Measurements from ENCODE around the gene RAD51B.
"Not testable (repeated sequence)": the region's sequence is repeated elsewhere in the genome, so short reads cannot be mapped to it uniquely, and the experiment has no call there.

The RAD51B gene

DNA sequence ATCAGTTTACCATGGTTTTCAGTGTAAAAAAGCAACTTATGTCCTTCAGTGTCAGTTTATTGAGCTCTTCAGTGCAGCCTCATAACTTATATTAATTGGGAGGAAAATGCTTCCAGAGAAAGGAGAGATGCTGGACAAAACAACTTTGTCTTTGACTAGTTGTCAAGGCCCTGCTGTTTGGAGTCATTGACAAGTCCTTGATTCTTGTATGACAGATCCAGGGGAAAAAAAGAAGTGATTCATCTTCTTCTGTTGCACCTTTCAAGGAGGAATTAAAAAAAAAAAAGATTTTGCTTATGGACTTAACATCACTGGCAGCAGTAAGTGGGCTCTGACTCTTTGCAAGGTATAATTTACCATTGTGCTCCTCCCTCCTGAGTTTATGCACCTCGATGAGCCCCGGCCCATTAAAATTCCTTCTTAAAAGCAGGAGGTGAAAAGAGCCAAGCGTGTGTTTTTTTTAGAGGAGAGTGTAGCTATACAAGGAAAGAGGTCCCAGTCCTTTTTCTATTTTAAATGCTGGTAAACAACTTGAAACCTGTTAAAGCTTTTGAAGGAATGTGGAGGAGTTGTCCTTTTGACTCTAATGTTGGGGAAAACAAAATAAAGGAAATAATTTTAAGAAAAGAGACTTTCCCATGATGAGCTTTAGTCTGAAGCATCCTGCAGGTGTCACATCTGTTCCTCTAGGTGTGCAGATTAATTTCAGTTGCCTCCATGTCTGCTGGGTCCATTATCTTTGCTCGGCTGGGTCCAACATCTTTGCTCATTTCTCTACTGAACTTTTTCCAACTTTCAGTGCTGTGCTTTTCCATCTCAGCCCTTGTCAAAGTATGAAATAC is 431.6 kb downstream of the RAD51B start:
- no peak for DNase-seq (ENCODE audit: low read depth)

GRCh38 chr14:68251769-68252100 is 432.2 kb downstream of the RAD51B start:
- DNase-seq (ENCODE audit: low read depth) = no peak

- DNase-seq (ENCODE audit: low read depth) = no peak
Observed at GRCh38 chr14:68253160-68253780, 433.7 kb downstream of the RAD51B start.

- no peak for DNase-seq (ENCODE audit: low read depth)
Observed at GRCh38 chr14:68253878-68254528, 434.4 kb downstream of the RAD51B start.

DNA sequence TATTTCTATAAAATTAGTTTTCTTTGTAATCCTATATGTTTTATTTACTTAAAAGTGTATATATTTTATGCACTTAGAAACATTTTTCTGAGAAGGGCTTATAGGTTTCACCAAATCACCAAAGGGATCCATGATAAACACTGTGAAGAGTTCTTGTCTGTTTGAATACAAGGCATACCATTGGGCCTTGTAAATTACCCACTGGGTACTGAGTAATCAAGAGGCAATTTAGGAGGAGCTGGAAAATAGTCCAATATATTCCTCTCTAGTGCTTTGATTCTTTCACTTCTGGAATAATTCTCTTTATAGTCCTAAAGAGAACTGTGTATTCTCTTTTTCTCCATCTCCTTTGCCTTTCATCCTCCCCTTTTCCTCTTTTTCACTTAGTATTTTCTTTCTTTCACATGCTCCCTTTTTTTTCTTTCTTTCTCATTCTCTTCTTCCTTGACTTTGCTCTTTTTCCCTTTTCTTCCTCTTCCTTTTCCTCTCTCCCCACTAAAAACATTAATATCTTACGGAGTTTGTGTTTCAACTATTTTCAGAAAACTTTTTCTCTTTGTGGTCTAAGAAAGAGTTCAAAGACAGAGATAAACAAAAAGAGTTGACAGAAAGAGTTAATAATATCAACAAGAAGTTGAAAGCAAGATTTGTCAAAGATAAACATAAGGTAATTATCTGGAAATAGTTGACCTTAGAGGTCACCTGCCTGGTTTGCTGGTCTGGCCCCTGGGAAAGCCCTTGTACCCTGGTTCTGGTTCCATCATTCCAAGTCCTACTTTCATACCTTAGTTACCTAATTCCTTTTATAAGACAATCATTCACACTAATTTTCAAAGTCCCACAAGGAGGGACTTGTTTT is 435.3 kb downstream of the RAD51B start:
- DNase-seq (ENCODE audit: low read depth) = no peak

- DNase-seq (ENCODE audit: low read depth) = no peak
Observed at GRCh38 chr14:68255693-68256178, 436.2 kb downstream of the RAD51B start.

GRCh38 chr14:68257969-68258368 is 438.4 kb downstream of the RAD51B start:
- no peak for DNase-seq (ENCODE audit: low read depth)

DNA sequence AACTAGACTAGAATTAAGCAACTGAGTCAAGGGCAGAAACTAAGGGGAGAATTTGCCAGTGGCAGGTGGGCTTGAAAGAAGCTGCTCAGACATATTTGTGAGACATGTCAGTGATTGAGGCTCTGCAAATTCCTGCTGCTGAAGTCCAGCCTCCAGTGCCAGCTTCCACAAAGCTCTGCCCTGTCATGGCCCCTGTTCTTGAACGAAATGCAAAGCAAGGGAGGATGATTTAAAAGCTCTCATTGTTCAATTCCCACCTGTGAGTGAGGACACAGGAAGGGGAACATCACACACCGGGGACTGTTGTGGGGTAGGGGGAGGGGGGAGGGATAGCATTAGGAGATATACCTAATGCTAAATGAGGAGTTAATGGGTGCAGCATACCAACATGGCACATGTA is 439.4 kb downstream of the RAD51B start:
- not testable (repeated sequence) for DNase-seq (ENCODE audit: low read depth)

- no peak for DNase-seq (ENCODE audit: low read depth)
Observed at GRCh38 chr14:68260121-68260520, 440.5 kb downstream of the RAD51B start.

DNA sequence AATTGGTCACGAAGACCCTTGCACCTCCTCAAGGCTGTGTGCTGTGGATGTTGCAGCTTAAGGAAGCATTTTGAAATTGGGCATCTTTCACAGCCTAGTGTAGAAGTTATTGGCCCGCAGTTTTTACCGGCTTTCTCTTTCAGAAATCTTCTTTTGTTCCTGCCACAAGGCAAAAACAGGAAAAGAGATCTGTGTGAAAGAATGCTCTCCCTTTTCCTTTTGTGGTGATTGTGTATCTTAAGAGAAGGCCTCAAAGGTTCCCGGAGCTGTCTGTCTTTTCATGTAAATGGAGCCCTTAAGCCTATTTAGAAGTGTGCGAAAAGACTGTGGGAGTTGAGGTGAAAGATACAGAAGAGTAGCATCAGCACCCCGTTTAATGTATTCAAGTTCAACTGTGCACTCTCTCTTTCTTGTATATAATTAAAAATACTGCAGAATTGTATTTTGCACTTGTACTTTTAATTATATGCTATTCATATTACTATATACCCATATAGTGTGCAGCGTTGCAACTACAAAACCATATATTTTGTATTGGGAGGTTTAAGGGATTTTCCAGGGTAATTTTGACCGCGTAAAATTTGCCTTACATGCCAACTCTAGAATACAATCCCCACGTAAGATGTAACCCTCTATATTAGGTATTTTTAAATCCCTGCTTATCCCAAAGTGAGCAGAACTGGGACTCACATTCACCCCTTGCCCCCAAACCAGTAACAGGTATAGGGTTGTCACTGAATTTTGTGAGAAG is 441.7 kb downstream of the RAD51B start:
- no peak for DNase-seq (ENCODE audit: low read depth)

GRCh38 chr14:68262567-68262966 is 443.0 kb downstream of the RAD51B start:
- DNase-seq (ENCODE audit: low read depth) = no peak

DNA sequence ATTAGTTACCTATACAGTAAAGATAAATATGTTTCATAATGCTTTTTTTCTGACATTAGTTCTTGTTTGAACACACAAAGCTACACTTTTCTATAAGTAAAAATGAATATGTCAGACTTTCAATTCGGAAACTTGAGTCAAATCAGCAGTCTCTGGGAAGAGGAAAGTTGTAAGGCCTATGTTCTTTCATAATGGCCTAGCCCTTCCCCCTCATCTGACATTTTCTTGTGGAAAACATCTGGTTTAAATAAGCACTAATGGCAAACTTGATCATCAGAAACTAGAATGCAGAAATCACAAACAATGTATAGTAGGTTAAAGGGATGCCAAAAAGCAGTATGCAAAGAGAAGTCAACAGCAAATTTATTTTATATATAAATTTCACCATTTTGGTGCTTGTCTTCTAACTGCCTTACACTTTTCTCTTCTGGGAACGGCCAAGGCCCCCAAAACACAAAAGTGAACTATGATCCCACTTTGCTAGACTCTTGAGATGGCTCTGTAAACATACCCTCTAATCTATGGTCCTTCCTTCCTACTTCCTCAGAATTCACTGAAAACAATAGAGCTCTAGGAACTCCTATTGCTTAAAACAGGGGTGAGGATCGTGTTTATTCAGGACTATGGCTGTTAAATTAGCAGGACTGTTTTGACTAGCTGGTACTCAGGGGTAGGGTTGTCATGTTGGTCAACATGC is 444.1 kb downstream of the RAD51B start:
- no peak for DNase-seq (ENCODE audit: low read depth)

- no peak for DNase-seq (ENCODE audit: low read depth)
Observed at GRCh38 chr14:68264260-68264569, 444.6 kb downstream of the RAD51B start.

DNA sequence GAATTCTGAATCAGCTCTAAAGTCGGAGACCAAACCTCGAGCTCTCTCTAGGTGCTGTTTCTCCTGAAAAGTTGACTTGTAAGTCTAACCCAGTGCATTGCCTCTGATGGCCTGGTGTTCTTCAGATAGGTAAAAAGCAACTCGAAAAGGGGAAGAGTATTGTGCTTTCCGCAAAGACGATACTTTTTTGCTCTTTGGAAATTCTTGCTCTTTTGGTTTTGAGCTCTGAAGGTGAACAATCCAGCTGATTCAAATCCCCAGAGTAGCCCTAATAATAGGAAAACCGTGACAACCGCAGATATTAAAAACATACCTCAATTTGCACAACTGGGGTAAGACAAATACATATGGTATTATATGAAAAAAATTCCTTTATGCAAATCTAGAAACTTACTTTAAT is 447.4 kb downstream of the RAD51B start:
- DNase-seq (ENCODE audit: low read depth) = no peak

GRCh38 chr14:68268197-68268596 is 448.6 kb downstream of the RAD51B start:
- DNase-seq (ENCODE audit: low read depth) = no peak

GRCh38 chr14:68268719-68269118 is 449.1 kb downstream of the RAD51B start:
- DNase-seq (ENCODE audit: low read depth) = no peak

DNA sequence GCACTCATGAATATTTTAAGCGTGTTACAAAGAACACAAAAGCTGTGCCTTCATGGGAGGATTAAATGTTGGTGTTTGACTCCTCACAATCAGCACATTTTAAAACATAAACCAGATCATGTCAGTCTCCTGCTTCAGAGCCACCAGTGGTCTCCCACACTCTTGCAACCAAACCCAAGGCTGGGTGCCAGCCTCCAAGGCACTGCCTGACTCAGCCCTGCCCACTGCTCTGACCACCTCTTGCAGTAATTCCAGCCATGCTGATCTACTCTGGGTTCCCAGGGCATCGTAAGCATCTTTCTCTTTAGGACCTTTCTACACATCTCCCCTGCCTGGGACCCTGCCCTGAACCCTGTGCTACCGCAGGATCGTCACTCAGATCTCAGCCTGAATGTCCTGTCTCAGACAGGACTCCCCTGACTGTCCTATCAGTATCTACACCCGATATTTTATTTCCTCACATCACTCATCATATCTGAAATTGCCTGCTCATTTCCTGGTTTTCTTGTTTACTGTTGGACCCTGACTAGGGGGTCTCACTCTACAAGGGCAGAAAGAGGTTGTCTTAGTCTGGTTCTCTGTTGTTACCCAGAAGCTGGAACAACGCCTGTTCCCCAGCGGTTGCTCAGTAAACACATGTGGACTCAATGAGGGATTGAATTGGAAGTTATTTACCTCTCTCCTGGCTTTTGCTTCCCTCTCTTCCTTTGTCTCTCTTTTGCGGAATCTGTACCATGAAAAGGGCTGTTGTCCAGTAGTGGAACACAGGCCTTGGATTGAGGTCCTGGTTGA is 449.8 kb downstream of the RAD51B start:
- DNase-seq (ENCODE audit: low read depth) = no peak

DNA sequence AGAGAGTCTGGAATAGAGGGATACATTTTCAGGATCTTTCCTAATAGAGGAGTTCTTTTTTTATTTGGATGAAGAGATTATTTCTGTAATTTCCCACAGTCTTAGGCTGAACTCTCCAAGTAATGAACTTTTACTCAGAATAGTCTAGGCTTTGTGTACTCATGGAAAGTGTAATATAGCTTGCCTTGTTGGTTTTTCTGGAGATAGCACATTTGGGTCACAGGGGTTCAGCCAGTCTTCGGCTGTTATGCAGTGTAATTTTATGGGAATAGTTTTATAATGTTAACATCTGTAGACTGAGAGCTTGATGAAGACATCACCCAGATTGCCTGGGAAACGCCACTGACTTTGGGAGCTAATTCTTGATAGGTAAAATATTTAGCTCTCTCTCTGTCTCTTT is 450.8 kb downstream of the RAD51B start:
- no peak for DNase-seq (ENCODE audit: low read depth)

GRCh38 chr14:68271913-68272391 is 452.4 kb downstream of the RAD51B start:
- no peak for DNase-seq (ENCODE audit: low read depth)

- no peak for DNase-seq (ENCODE audit: low read depth)
Observed at GRCh38 chr14:68273413-68273812, 453.8 kb downstream of the RAD51B start.

Data from HS-5 (cell line).